Naive thymus-derived CD4-positive, alpha-beta T cell (primary cell): Measurements from ENCODE around the gene ATP5PF. TPM values are rescaled to one million over a fixed set of nuclear protein-coding genes. Genes with fewer than 3 reads are reported as not detected.

Experiments
- ATAC-seq: fragments of 150-1000 bp; cut with Tn5 transposase; 2 replicates; pipeline ENCODE4 v1.10.0; 2021; ENCODE audit warnings: mild to moderate bottlenecking, moderate library complexity
- CTCF ChIA-PET: fragments of 350-600 bp; sonication (Branson Sonifier 250); formaldehyde crosslinking; loops from one replicate; lab custom pipeline; 2021; ENCODE audit warnings: antibody characterized with exemption; lab: Charles Lee
- POLR2A ChIA-PET: fragments of 350-600 bp; sonication (Branson Sonifier 250); formaldehyde crosslinking; loops from one replicate; lab custom pipeline; 2021; ENCODE audit warnings: antibody characterized with exemption, inconsistent platforms; lab: Charles Lee
- DNase-seq, 9 donors: peaks; one replicate each; pipeline versions ENCODE4 v3.0.0 to v3.0.0-alpha.2; 2020 to 2022; ENCODE audit warnings: mixed read lengths in 1 of 9
- H3K27ac ChIP-seq: one replicate; pipeline ENCODE4 v1.7.0; 2013; ENCODE audit warnings: mild to moderate bottlenecking, low read depth, low read length, moderate library complexity
- H3K27me3 ChIP-seq, 2 donors: one replicate each; pipeline ENCODE4 v1.7.0; 2013; ENCODE audit warnings: low read length in 2 of 2, mild to moderate bottlenecking in 2 of 2, moderate library complexity in 2 of 2; ENCODE audit not compliant: control insufficient read depth in 2 of 2, insufficient read depth in 2 of 2
- H3K36me3 ChIP-seq, 3 experiments: 1 replicate in 2 of 3; 2 replicates in 1 of 3; pipeline ENCODE4 v1.7.0; 2013; ENCODE audit warnings: low read length in 3 of 3, mild to moderate bottlenecking in 3 of 3, moderate library complexity in 1 of 3; ENCODE audit not compliant: insufficient read depth in 3 of 3, control insufficient read depth in 2 of 3
- H3K4me1 ChIP-seq, 2 donors: one replicate each; pipeline ENCODE4 v1.7.0; 2013; ENCODE audit warnings: low read length in 2 of 2, mild to moderate bottlenecking in 2 of 2, moderate library complexity in 1 of 2; ENCODE audit not compliant: control insufficient read depth in 2 of 2, insufficient read depth in 2 of 2
- H3K4me3 ChIP-seq: 2 replicates; pipeline ENCODE4 v1.7.0; 2013; ENCODE audit warnings: mild to moderate bottlenecking, low read length
- H3K9me3 ChIP-seq, 3 experiments: 1 replicate in 2 of 3; 2 replicates in 1 of 3; pipeline ENCODE4 v1.7.0; 2013; ENCODE audit warnings: low read length in 3 of 3; ENCODE audit not compliant: control insufficient read depth in 2 of 3
- H3K27ac Mint-ChIP-seq, 9 donors: one replicate each; pipeline ENCODE4 v1.8.0; 2020 to 2022; ENCODE audit warnings: mixed read lengths in 9 of 9, mild to moderate bottlenecking in 8 of 9, moderate library complexity in 5 of 9, inconsistent platforms in 2 of 9
- H3K27me3 Mint-ChIP-seq, 5 donors: one replicate each; pipeline ENCODE4 v1.8.0; 2021 to 2022; ENCODE audit warnings: mixed read lengths in 5 of 5, mild to moderate bottlenecking in 1 of 5
- H3K36me3 Mint-ChIP-seq, 5 donors: one replicate each; pipeline ENCODE4 v1.8.0; 2020 to 2022; ENCODE audit warnings: mixed read lengths in 5 of 5, mild to moderate bottlenecking in 3 of 5, inconsistent platforms in 1 of 5
- H3K4me1 Mint-ChIP-seq, 7 donors: one replicate each; pipeline ENCODE4 v1.8.0; 2020 to 2022; ENCODE audit warnings: mixed read lengths in 7 of 7, mild to moderate bottlenecking in 3 of 7, inconsistent platforms in 1 of 7
- H3K4me3 Mint-ChIP-seq, 10 donors: one replicate each; pipeline ENCODE4 v1.8.0; 2020 to 2022; ENCODE audit warnings: mild to moderate bottlenecking in 10 of 10, mixed read lengths in 10 of 10, moderate library complexity in 6 of 10, inconsistent platforms in 2 of 10
- H3K9me3 Mint-ChIP-seq, 11 donors: one replicate each; pipeline ENCODE4 v1.8.0; 2020 to 2022; ENCODE audit warnings: mixed read lengths in 11 of 11, mild to moderate bottlenecking in 4 of 11, inconsistent platforms in 1 of 11, moderate library complexity in 1 of 11
- intact Hi-C, 2 donors: fragments of 100-400 bp; cut with micrococcal nuclease; formaldehyde crosslinking; loops; one replicate each; pipeline ENCODE4 v1.15.1; 2023
- polyA plus RNA-seq, 2 donors: library from polyadenylated mRNA; unstranded; fragments of 300-500 nt; fragmentation: Illumina TruSeq; gene quantifications; one replicate each; pipeline ENCODE4 v1.2.3, GENCODE V29; 2021
- total RNA-seq, 6 experiments: library from RNA in 5 of 6; stranded (reverse) in 5 of 6; gene quantifications; 1 replicate in 5 of 6; 2 replicates in 1 of 6; pipeline ENCODE4 v1.2.3 and lab custom pipeline; 2021 to 2026

ATP5PF gene
- total and polyA plus RNA-seq, 7 experiments from 2014 or later: 39.5 to 380 (median 66.1) TPM

GRCh38 chr21:25750085-25750484 is 15.4 kb upstream of the ATP5PF start:
- Mint-ChIP-seq H3K4me3 (peak overlapping the region in 7 of 10 donors; percentile 34 to 71 (median 42)), H3K36me3 (peaks cover 5 to 42% (median 21%) of the 10 kb centered on the region in 5 donors), H3K27me3 (no peaks in the 10 kb centered on the region), H3K9me3 (no peaks in the 10 kb centered on the region), H3K4me1 (peaks cover 7 to 29% (median 13%) of the 10 kb centered on the region in 7 donors), H3K27ac (peak overlapping the region; percentile 37 to 94 (median 84))
- CTCF ChIA-PET: no interaction called here
- peak; percentile 18 for ATAC-seq
- no peaks in the 10 kb centered on the region for H3K9me3 ChIP-seq
- POLR2A ChIA-PET: no interaction called here
- peak in 2 of 9 donors; percentile 8 to 11 for DNase-seq
- no peak overlapping the region for H3K27ac ChIP-seq
- H3K27me3 ChIP-seq: no peaks in the 10 kb centered on the region
- no peaks in the 10 kb centered on the region for H3K4me1 ChIP-seq
- H3K4me3 ChIP-seq: no peak overlapping the region
- H3K36me3 ChIP-seq: peaks cover under 1 to 43% (median 32%) of the 10 kb centered on the region in 3 experiments
- intact Hi-C loops: loop anchor here in 1 of 2 donors (2.0 kb wide), 1 partner anchor 13 kb away; no protein-coding TSS in a partner anchor

- Histone ChIP-seq H3K4me1 (no peaks in the 10 kb centered on the region), H3K9me3 (no peaks in the 10 kb centered on the region), H3K4me3 (no peak overlapping the region), H3K27ac (no peak overlapping the region), H3K27me3 (no peaks in the 10 kb centered on the region), H3K36me3 (peaks cover 5 to 25% (median 20%) of the 10 kb centered on the region in 3 experiments)
- H3K4me1 Mint-ChIP-seq: peaks cover 5 to 36% (median 28%) of the 10 kb centered on the region in 7 donors
- ChIA-PET CTCF (no interaction called here), POLR2A (interaction anchor here (1.7 kb wide), 1 partner anchor 10 kb away, joined by 4 read pairs; the partner anchor contains the start of genes ATP5PF and GABPA)
- DNase-seq (no peak), ATAC-seq (no peak)
- H3K9me3 Mint-ChIP-seq: no peaks in the 10 kb centered on the region
- H3K27me3 Mint-ChIP-seq: no peaks in the 10 kb centered on the region
- peaks cover 0 to 26% (median 11%) of the 10 kb centered on the region in 5 donors for H3K36me3 Mint-ChIP-seq
- no peak overlapping the region for H3K4me3 Mint-ChIP-seq
- H3K27ac Mint-ChIP-seq: no peak overlapping the region
- intact Hi-C loops: loop anchor here in 1 of 2 donors (1.0 kb wide), 1 partner anchor 9 kb away; no protein-coding TSS in a partner anchor
Observed at GRCh38 chr21:25744854-25745253, 10.2 kb upstream of the ATP5PF start.

GRCh38 chr21:25742900-25743299 is 8.2 kb upstream of the ATP5PF start:
- POLR2A ChIA-PET: no interaction called here
- Histone ChIP-seq H3K27ac (no peak overlapping the region), H3K4me1 (no peaks in the 10 kb centered on the region), H3K4me3 (no peak overlapping the region), H3K36me3 (peaks cover 5 to 20% (median 10%) of the 10 kb centered on the region in 3 experiments), H3K9me3 (no peaks in the 10 kb centered on the region), H3K27me3 (no peaks in the 10 kb centered on the region)
- intact Hi-C loops: no loop called here
- H3K36me3 Mint-ChIP-seq: peaks cover 0 to 14% (median 8%) of the 10 kb centered on the region in 5 donors
- H3K4me1 Mint-ChIP-seq: peaks cover 4 to 45% (median 41%) of the 10 kb centered on the region in 7 donors
- ATAC-seq (no peak), DNase-seq (no peak)
- CTCF ChIA-PET: interaction anchor here (0.8 kb wide), 1 partner anchor 14 kb away, joined by 3 read pairs; no protein-coding TSS in a partner anchor
- no peaks in the 10 kb centered on the region for H3K27me3 Mint-ChIP-seq
- H3K4me3 Mint-ChIP-seq: no peak overlapping the region
- no peak overlapping the region for H3K27ac Mint-ChIP-seq
- peaks cover 0 to 2% (median 0%) of the 10 kb centered on the region in 11 donors for H3K9me3 Mint-ChIP-seq

- Histone ChIP-seq H3K27ac (no peak overlapping the region), H3K4me3 (no peak overlapping the region), H3K27me3 (no peaks in the 10 kb centered on the region), H3K4me1 (peaks cover 0 to 13% of the 10 kb centered on the region in 2 donors), H3K36me3 (peaks cover 0 to 4% (median 0%) of the 10 kb centered on the region in 3 experiments), H3K9me3 (no peaks in the 10 kb centered on the region)
- H3K27me3 Mint-ChIP-seq: peaks cover 0 to 4% (median 0%) of the 10 kb centered on the region in 5 donors
- DNase-seq (no peak), ATAC-seq (no peak)
- H3K4me1 Mint-ChIP-seq: peaks cover 33 to 78% (median 63%) of the 10 kb centered on the region in 7 donors
- H3K4me3 Mint-ChIP-seq: peak overlapping the region in 7 of 10 donors; percentile 21 to 99 (median 97)
- H3K9me3 Mint-ChIP-seq: peaks cover 0 to 9% (median 0%) of the 10 kb centered on the region in 11 donors
- POLR2A ChIA-PET: interaction anchor here (0.7 kb wide), 1 partner anchor 9 kb away, joined by 3 read pairs; no protein-coding TSS in a partner anchor
- H3K36me3 Mint-ChIP-seq: peaks cover 0 to 12% (median 6%) of the 10 kb centered on the region in 5 donors
- CTCF ChIA-PET: interaction anchor here (0.5 kb wide), 1 partner anchor 74 kb away, joined by 3 read pairs; no protein-coding TSS in a partner anchor
- peak overlapping the region in 2 of 9 donors; percentile 18 to 21 for H3K27ac Mint-ChIP-seq
- intact Hi-C loops: loop anchor here in 1 of 2 donors (2.0 to 5.0 kb wide), 2 partner anchors 13 to 280 kb away; no protein-coding TSS in a partner anchor
Observed at GRCh38 chr21:25737421-25737820, 2.7 kb upstream of the ATP5PF start.

- Mint-ChIP-seq H3K4me3 (peak overlapping the region; percentile 90 to 100 (median 98)), H3K27ac (peak overlapping the region; percentile 96 to 100 (median 98)), H3K9me3 (peaks cover 0 to 9% (median 0%) of the 10 kb centered on the region in 11 donors), H3K36me3 (peaks cover 0 to 12% (median 0%) of the 10 kb centered on the region in 5 donors), H3K4me1 (peaks cover 34 to 79% (median 62%) of the 10 kb centered on the region in 7 donors), H3K27me3 (peaks cover 0 to 4% (median 0%) of the 10 kb centered on the region in 5 donors)
- Histone ChIP-seq H3K4me1 (peaks cover 0 to 13% of the 10 kb centered on the region in 2 donors), H3K27me3 (no peaks in the 10 kb centered on the region), H3K4me3 (peak overlapping the region; percentile 96), H3K27ac (peak overlapping the region; percentile 88), H3K36me3 (peaks cover 0 to 4% (median 0%) of the 10 kb centered on the region in 3 experiments), H3K9me3 (no peaks in the 10 kb centered on the region)
- DNase-seq (peak in 5 of 9 donors; percentile 4 to 25 (median 24)), ATAC-seq (no peak)
- ChIA-PET CTCF (interaction anchor here (0.9 to 1.1 kb wide), 2 partner anchors 11 to 29 kb away, joined by 3 read pairs; no protein-coding TSS in a partner anchor), POLR2A (interaction anchor here (1.0 to 1.7 kb wide), 4 partner anchors 11 to 174 kb away, joined by 3 to 17 read pairs (median 4); partner anchors contain the start of gene MRPL39)
- intact Hi-C loops: loop anchor here (1.0 to 5.0 kb wide), 15 partner anchors 8 to 435 kb away; partner anchors contain the start of genes APP (in 2 of the 2), JAM2 (in 1 of the 2) and MRPL39 (in 1 of the 2)
Observed at GRCh38 chr21:25735646-25736597, 1.2 kb upstream of the ATP5PF start.

- POLR2A ChIA-PET: interaction anchor here (0.9 to 1.7 kb wide), 8 partner anchors 10 to 436 kb away, joined by 3 to 17 read pairs (median 4); partner anchors contain the start of genes APP and MRPL39
- ATAC-seq (no peak), DNase-seq (no peak)
- Mint-ChIP-seq H3K9me3 (peaks cover 0 to 9% (median 0%) of the 10 kb centered on the region in 11 donors), H3K36me3 (peaks cover 0 to 16% (median 4%) of the 10 kb centered on the region in 5 donors), H3K4me1 (peaks cover 35 to 76% (median 61%) of the 10 kb centered on the region in 7 donors), H3K27me3 (peaks cover 0 to 4% (median 0%) of the 10 kb centered on the region in 5 donors), H3K4me3 (peak overlapping the region; percentile 97 to 100 (median 100)), H3K27ac (peak overlapping the region; percentile 96 to 100 (median 100))
- Histone ChIP-seq H3K27ac (peak overlapping the region; percentile 88), H3K4me3 (peak overlapping the region; percentile 96), H3K36me3 (peaks cover under 1 to 9% (median 2%) of the 10 kb centered on the region in 3 experiments), H3K27me3 (no peaks in the 10 kb centered on the region), H3K4me1 (peaks cover 0 to 13% of the 10 kb centered on the region in 2 donors), H3K9me3 (no peaks in the 10 kb centered on the region)
- intact Hi-C loops: loop anchor here (1.0 to 2.0 kb wide), 6 partner anchors 22 to 436 kb away; partner anchors contain the start of genes APP (in 1 of the 2) and MRPL39 (in 1 of the 2)
- CTCF ChIA-PET: interaction anchor here (0.7 to 1.1 kb wide), 4 partner anchors 13 to 436 kb away, joined by 3 to 6 read pairs (median 4); no protein-coding TSS in a partner anchor
Observed at GRCh38 chr21:25734654-25734903, 125 bp downstream of the ATP5PF start.
